ENCODE measurements around the gene PEDS1. TPM values are rescaled to one million over a fixed set of nuclear protein-coding genes. Genes with fewer than 3 reads are reported as not detected.

Gene PEDS1
- total and polyA plus RNA-seq, 2 of the 13 experiments (the other 11 are each of a cell fraction or from before 2014, with no cell fraction given), result 30.5 to 93.9 TPM

- TF ChIP-seq, protein P1, sequence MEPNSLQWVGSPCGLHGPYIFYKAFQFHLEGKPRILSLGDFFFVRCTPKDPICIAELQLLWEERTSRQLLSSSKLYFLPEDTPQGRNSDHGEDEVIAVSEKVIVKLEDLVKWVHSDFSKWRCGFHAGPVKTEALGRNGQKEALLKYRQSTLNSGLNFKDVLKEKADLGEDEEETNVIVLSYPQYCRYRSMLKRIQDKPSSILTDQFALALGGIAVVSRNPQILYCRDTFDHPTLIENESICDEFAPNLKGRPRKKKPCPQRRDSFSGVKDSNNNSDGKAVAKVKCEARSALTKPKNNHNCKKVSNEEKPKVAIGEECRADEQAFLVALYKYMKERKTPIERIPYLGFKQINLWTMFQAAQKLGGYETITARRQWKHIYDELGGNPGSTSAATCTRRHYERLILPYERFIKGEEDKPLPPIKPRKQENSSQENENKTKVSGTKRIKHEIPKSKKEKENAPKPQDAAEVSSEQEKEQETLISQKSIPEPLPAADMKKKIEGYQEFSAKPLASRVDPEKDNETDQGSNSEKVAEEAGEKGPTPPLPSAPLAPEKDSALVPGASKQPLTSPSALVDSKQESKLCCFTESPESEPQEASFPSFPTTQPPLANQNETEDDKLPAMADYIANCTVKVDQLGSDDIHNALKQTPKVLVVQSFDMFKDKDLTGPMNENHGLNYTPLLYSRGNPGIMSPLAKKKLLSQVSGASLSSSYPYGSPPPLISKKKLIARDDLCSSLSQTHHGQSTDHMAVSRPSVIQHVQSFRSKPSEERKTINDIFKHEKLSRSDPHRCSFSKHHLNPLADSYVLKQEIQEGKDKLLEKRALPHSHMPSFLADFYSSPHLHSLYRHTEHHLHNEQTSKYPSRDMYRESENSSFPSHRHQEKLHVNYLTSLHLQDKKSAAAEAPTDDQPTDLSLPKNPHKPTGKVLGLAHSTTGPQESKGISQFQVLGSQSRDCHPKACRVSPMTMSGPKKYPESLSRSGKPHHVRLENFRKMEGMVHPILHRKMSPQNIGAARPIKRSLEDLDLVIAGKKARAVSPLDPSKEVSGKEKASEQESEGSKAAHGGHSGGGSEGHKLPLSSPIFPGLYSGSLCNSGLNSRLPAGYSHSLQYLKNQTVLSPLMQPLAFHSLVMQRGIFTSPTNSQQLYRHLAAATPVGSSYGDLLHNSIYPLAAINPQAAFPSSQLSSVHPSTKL (CRISPR knock-in tag; IDR thresholded peaks at IDR 0.05), result no peak
- TF ChIP-seq ZNF83 (CRISPR knock-in tag; IDR thresholded peaks at IDR 0.05; ENCODE audit: borderline replicate concordance) (no peak), SP5 (CRISPR knock-in tag; IDR thresholded peaks at IDR 0.05; ENCODE audit: borderline replicate concordance, low read depth) (no peak), RARA (CRISPR knock-in tag; IDR thresholded peaks at IDR 0.05) (peak; percentile 49; the same call in 1 of the 2 replicates), ZNF234 (CRISPR knock-in tag; conservative IDR thresholded peaks at IDR 0.05) (no peak)
- TF ChIP-seq, protein P2, sequence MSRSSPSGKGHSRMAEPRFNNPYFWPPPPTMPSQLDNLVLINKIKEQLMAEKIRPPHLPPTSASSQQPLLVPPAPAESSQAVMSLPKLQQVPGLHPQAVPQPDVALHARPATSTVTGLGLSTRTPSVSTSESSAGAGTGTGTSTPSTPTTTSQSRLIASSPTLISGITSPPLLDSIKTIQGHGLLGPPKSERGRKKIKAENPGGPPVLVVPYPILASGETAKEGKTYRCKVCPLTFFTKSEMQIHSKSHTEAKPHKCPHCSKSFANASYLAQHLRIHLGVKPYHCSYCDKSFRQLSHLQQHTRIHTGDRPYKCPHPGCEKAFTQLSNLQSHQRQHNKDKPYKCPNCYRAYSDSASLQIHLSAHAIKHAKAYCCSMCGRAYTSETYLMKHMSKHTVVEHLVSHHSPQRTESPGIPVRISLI (CRISPR knock-in tag; IDR thresholded peaks at IDR 0.05; ENCODE audit: borderline replicate concordance), result peak; percentile 63; the same call in 1 of the 2 replicates
These were observed 30.8 kb downstream of the PEDS1 start (continued) for GRCh38 chr20:50122763-50123162.

- H3K36me3 ChIP-seq (replicated peaks in 1 of 2; ENCODE audit: control insufficient read depth in 1 of 2, insufficient read depth in 2 of 2, low read length in 2 of 2), result peaks cover 13 to 30% of the 10 kb centered on the region in 2 experiments
- H4K20me1 ChIP-seq (ENCODE audit: insufficient read depth, low read length), result no peaks in the 10 kb centered on the region
- in situ Hi-C loops (cut with HindIII; ENCODE audit: extremely low pct_ligation_motif_present, low pct_unique_long_range_greater_than_20kb), result loop anchor here (5.0 kb wide), 1 partner anchor 45 kb away; no protein-coding TSS in a partner anchor
- H3K4me1 ChIP-seq (ENCODE audit: insufficient read depth, low read length), result peaks cover 31% of the 10 kb centered on the region
- no peak for FAIRE-seq
- H2AFZ ChIP-seq (ENCODE audit: low read length), result no peak overlapping the region
- no peaks in the 10 kb centered on the region for H3K79me2 ChIP-seq (ENCODE audit: insufficient read depth, low read length)
- WGBS (ENCODE audit: low lambda C conversion rate), result 94% methylated on average over 4 of the region's 4 CpGs
- no peak overlapping the region for H3K9ac ChIP-seq (ENCODE audit: insufficient read depth, low read depth, low read length)
- H3K27me3 ChIP-seq (ENCODE audit: control insufficient read depth in 1 of 2, insufficient read depth in 2 of 2, low read length in 2 of 2), result no peaks in the 10 kb centered on the region
- ATAC-seq, result peak; percentile 51
- no peak overlapping the region for H3K4me2 ChIP-seq (ENCODE audit: low read depth, low read length)
- H3K4me3 ChIP-seq (replicated peaks in 1 of 3; ENCODE audit: insufficient read depth in 1 of 3, low read depth in 2 of 3, low read length in 3 of 3), result no peak overlapping the region
- intact Hi-C loops (cut with micrococcal nuclease; ENCODE audit: unreplicated experiment), result loop anchor here (1.0 to 10.0 kb wide), 4 partner anchors 47 to 460 kb away; no protein-coding TSS in a partner anchor
- ChIA-PET POLR2A (interaction anchor here (1.0 to 5.3 kb wide), 7 partner anchors 9 to 343 kb away, joined by 3 to 104 read pairs (median 5); partner anchors contain the start of genes PEDS1 and UBE2V1), CTCF (ENCODE audit: low intra/inter-chr PET ratio, low total read pairs) (interaction anchor here (1.7 to 5.9 kb wide), 3 partner anchors 17 to 57 kb away, joined by 10 to 115 read pairs (median 27); no protein-coding TSS in a partner anchor)
- no peak overlapping the region for H3K27ac ChIP-seq (ENCODE audit: extremely low read length, insufficient read depth, low read length)
- no peak for DNase-seq (ENCODE audit: low spot score)
- H3K9me3 ChIP-seq (ENCODE audit: low read length), result no peaks in the 10 kb centered on the region
- BruUV-seq (replicated peaks), result no TSS peak
- TF ChIP-seq UBTF (CRISPR knock-in tag; IDR thresholded peaks at IDR 0.05) (no peak), SMYD3 (CRISPR knock-in tag; IDR thresholded peaks at IDR 0.05) (no peak), KLF11 (CRISPR knock-in tag; IDR thresholded peaks at IDR 0.05) (no peak), ZBTB26 (CRISPR knock-in tag; IDR thresholded peaks at IDR 0.05; ENCODE audit: borderline replicate concordance) (no peak), SP140L (CRISPR knock-in tag; IDR thresholded peaks at IDR 0.05; ENCODE audit: borderline replicate concordance) (no peak)
- TF ChIP-seq, protein P3, sequence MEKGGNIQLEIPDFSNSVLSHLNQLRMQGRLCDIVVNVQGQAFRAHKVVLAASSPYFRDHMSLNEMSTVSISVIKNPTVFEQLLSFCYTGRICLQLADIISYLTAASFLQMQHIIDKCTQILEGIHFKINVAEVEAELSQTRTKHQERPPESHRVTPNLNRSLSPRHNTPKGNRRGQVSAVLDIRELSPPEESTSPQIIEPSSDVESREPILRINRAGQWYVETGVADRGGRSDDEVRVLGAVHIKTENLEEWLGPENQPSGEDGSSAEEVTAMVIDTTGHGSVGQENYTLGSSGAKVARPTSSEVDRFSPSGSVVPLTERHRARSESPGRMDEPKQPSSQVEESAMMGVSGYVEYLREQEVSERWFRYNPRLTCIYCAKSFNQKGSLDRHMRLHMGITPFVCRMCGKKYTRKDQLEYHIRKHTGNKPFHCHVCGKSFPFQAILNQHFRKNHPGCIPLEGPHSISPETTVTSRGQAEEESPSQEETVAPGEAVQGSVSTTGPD (CRISPR knock-in tag; IDR thresholded peaks at IDR 0.05), result no peak
These were observed 31.7 kb downstream of the PEDS1 start for GRCh38 chr20:50121858-50122271.

Measured in HepG2 (cell line).